HepG2 (cell line): ENCODE measurements around the gene COPS3. TPM values are rescaled to one million over a fixed set of nuclear protein-coding genes. Genes with fewer than 3 reads are reported as not detected.
A peak's percentile ranks its signal among the peaks of the same experiment; 100 is the strongest.

Experiments used
- CBX1 ChIP-seq: IDR thresholded peaks from one replicate; pipeline ENCODE4 v1.6.1; 2016; ENCODE audit warnings: antibody characterized with exemption, low read depth
- CEBPZ ChIP-seq: IDR thresholded peaks from 2 replicates; pipeline ENCODE4 v1.6.1; 2012; ENCODE audit warnings: low read length, improper control_type of control experiment
- EP300 ChIP-seq, 3 experiments: sonication (generic) in 1 of 3; formaldehyde crosslinking in 1 of 3; IDR thresholded peaks; 2 replicates each; pipeline versions ENCODE4 v1.5.1 to v1.6.1; 2011 to 2020; ENCODE audit warnings: low read depth in 2 of 3, low read length in 2 of 3, borderline replicate concordance in 1 of 3, improper control_type of control experiment in 1 of 3, mild to moderate bottlenecking in 1 of 3, missing genetic modification reagents in 1 of 3, moderate library complexity in 1 of 3
- GABPA ChIP-seq, 2 experiments: IDR thresholded peaks; 2 replicates each; pipeline ENCODE4 v1.6.1; 2011 to 2016; ENCODE audit warnings: low read depth in 2 of 2, low read length in 1 of 2, missing biosample characterization in 1 of 2, missing genetic modification characterization in 1 of 2
- HNF4G ChIP-seq, 2 experiments: sonication (generic) in 1 of 2; formaldehyde crosslinking in 1 of 2; IDR thresholded peaks; 2 replicates each; pipeline versions ENCODE4 v1.4.0 to v1.6.1; 2011 to 2020; ENCODE audit warnings: borderline replicate concordance in 2 of 2, low read depth in 2 of 2, mild to moderate bottlenecking in 2 of 2, low read length in 1 of 2, missing genetic modification reagents in 1 of 2, moderate library complexity in 1 of 2
- KLF16 ChIP-seq, 2 experiments: sonication (generic) in 1 of 2; formaldehyde crosslinking in 1 of 2; IDR thresholded peaks; 2 replicates each; pipeline versions ENCODE4 v1.6.1 to v1.8.0; 2016 to 2023; ENCODE audit warnings: missing genetic modification reagents in 2 of 2, missing compliant biosample characterization in 1 of 2
- MEF2D ChIP-seq: sonication (generic); formaldehyde crosslinking; IDR thresholded peaks from 2 replicates; pipeline ENCODE4 v1.5.1; 2020; ENCODE audit warnings: mild to moderate bottlenecking, missing genetic modification reagents
- RXRB ChIP-seq: IDR thresholded peaks from 2 replicates; pipeline ENCODE4 v1.6.1; 2016; ENCODE audit warnings: borderline replicate concordance, missing genetic modification reagents, missing compliant biosample characterization
- ZNF263 ChIP-seq: sonication (generic); formaldehyde crosslinking; IDR thresholded peaks from 2 replicates; pipeline ENCODE4 v1.4.0; 2020; ENCODE audit warnings: missing genetic modification reagents
- ZNF768 ChIP-seq: sonication (generic); formaldehyde crosslinking; IDR thresholded peaks from 2 replicates; pipeline ENCODE4 v1.4.0; 2020; ENCODE audit warnings: missing genetic modification reagents
- polyA plus RNA-seq, 8 experiments: library from polyadenylated mRNA; depleted of rRNA in 3 of 8; stranded (reverse) in 7 of 8; unstranded in 1 of 8; fragments of >200 nt; fragmentation: Illumina TruSeq in 4 of 8; extraction: Trizol in 4 of 8; gene quantifications; 2 replicates each; pipeline versions ENCODE4 v1.2.1 to v1.2.3, GENCODE V29; 2011 to 2016; ENCODE audit warnings: low read depth in 4 of 8, missing spikeins in 1 of 8, mixed read lengths in 1 of 8; ENCODE audit not compliant: insufficient read depth in 1 of 8
- total RNA-seq, 5 experiments: library from RNA; depleted of rRNA; stranded (reverse); fragments of >200 nt; fragmentation: Illumina TruSeq; extraction: Trizol; gene quantifications; 2 replicates each; pipeline ENCODE4 v1.2.3, GENCODE V29; 2016; ENCODE audit warnings: low read depth in 1 of 5
- TF ChIP-seq, protein P1 (sequence below): sonication (generic); formaldehyde crosslinking; IDR thresholded peaks from 2 replicates; pipeline ENCODE4 v1.8.1; 2022; ENCODE audit warnings: mild to moderate bottlenecking, missing genetic modification reagents
- TF ChIP-seq, protein P2 (sequence below): IDR thresholded peaks from 2 replicates; pipeline ENCODE4 v1.6.1; 2016; ENCODE audit warnings: low read depth, borderline replicate concordance
- TF ChIP-seq, protein P3 (sequence below): sonication (generic); formaldehyde crosslinking; IDR thresholded peaks from 2 replicates; pipeline ENCODE4 v1.4.0; 2020; ENCODE audit warnings: mild to moderate bottlenecking, missing genetic modification reagents

Gene COPS3
- total and polyA plus RNA-seq, 2 of the 13 experiments (the other 11 are each of a cell fraction or from before 2014, with no cell fraction given): 46.3 to 103 TPM

DNA sequence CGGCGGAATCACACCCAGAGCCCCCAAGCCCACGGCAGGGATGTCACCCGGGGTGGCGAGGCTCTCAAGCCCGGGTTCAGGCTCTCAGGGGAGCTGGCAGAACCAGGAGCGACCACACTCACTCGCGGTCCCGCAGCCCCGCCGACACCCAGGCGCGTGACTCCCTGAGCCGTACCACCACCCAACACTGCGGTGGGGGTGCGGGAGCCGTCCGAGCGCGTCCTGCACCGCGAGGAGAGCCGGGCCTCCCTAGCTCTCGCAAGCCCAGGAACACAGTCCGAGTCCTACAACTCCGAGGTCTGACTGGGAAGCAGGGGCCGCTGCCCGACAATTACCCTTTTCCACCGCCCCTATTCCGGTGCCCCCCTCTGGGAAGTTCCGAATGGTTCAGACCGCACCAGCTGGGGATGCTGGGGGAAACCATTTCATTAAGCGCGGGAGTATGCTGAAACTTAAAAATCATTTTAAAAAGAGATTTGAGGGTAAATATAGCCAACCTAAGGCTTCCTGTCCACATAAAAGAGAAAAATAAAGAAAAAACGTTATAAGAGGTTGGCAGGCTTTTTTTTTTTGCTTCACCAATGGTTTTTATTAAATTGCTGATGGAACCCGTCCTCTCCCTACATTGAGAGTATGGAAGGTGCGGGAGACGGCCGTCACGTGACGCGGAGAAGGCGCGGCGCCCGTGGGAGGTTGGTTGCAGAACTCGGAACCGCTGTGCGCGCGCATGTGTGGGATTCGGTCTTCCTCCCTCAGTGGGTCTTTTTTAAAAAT lies 43.8 kb downstream of the COPS3 start, which contains the start of gene FLCN (continued):
- TF ChIP-seq KLF16 (CRISPR knock-in tag; IDR thresholded peaks at IDR 0.05) (no peak; a peak in 1 of 4 replicates), ZNF263 (no peak), ZNF768 (CRISPR knock-in tag) (peak; percentile 60; the same call in 1 of the 2 replicates), CEBPZ (no peak), EP300 (IDR thresholded peaks at IDR 0.05; ENCODE audit: low read depth in 2 of 2, low read length in 2 of 2) (0 out of 4 replicates have a peak, but pooled peaks of 1 of the 2 experiments have one; percentile 7), EP300 (CRISPR knock-in tag; IDR thresholded peaks at IDR 0.05; ENCODE audit: borderline replicate concordance) (no peak), CBX1 (peak; percentile 47), GABPA (IDR thresholded peaks at IDR 0.05; ENCODE audit: low read depth, low read length) (no peak), GABPA (CRISPR knock-in tag; IDR thresholded peaks at IDR 0.05; ENCODE audit: low read depth) (no peak), MEF2D (CRISPR knock-in tag) (0 out of 2 replicates have a peak, but pooled peaks have one; percentile 21), RXRB (CRISPR knock-in tag) (no peak), HNF4G (IDR thresholded peaks at IDR 0.05; ENCODE audit: borderline replicate concordance, low read depth, low read length) (no peak), HNF4G (CRISPR knock-in tag; IDR thresholded peaks at IDR 0.05; ENCODE audit: borderline replicate concordance, low read depth) (no peak)
- TF ChIP-seq, protein P1, sequence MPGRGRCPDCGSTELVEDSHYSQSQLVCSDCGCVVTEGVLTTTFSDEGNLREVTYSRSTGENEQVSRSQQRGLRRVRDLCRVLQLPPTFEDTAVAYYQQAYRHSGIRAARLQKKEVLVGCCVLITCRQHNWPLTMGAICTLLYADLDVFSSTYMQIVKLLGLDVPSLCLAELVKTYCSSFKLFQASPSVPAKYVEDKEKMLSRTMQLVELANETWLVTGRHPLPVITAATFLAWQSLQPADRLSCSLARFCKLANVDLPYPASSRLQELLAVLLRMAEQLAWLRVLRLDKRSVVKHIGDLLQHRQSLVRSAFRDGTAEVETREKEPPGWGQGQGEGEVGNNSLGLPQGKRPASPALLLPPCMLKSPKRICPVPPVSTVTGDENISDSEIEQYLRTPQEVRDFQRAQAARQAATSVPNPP (CRISPR knock-in tag): no peak
- TF ChIP-seq, protein P2, sequence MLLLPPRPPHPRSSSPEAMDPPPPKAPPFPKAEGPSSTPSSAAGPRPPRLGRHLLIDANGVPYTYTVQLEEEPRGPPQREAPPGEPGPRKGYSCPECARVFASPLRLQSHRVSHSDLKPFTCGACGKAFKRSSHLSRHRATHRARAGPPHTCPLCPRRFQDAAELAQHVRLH (CRISPR knock-in tag): 0 out of 2 replicates have a peak, but pooled peaks have one; percentile 28
- TF ChIP-seq, protein P3, sequence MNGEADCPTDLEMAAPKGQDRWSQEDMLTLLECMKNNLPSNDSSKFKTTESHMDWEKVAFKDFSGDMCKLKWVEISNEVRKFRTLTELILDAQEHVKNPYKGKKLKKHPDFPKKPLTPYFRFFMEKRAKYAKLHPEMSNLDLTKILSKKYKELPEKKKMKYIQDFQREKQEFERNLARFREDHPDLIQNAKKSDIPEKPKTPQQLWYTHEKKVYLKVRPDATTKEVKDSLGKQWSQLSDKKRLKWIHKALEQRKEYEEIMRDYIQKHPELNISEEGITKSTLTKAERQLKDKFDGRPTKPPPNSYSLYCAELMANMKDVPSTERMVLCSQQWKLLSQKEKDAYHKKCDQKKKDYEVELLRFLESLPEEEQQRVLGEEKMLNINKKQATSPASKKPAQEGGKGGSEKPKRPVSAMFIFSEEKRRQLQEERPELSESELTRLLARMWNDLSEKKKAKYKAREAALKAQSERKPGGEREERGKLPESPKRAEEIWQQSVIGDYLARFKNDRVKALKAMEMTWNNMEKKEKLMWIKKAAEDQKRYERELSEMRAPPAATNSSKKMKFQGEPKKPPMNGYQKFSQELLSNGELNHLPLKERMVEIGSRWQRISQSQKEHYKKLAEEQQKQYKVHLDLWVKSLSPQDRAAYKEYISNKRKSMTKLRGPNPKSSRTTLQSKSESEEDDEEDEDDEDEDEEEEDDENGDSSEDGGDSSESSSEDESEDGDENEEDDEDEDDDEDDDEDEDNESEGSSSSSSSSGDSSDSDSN (CRISPR knock-in tag): no peak; the same call in 1 of the 2 replicates
